Brain microvascular endothelial cell (primary cell): Measurements from ENCODE around the gene MSX2.

Source experiments
- DNase-seq: peaks from one replicate; pipeline ENCODE4 v3.0.0-alpha.2; 2020
- H3K27ac ChIP-seq: fragments of 250-450 bp; sonication (Bioruptor Pico); 2 replicates; pipeline ENCODE4 v1.5.1; 2020; ENCODE audit warnings: mild to moderate bottlenecking, moderate library complexity
- H3K27me3 ChIP-seq: fragments of 250-450 bp; sonication (Bioruptor Pico); replicated peaks from 2 replicates; pipeline ENCODE4 v1.5.1; 2020; ENCODE audit warnings: mild to moderate bottlenecking
- H3K36me3 ChIP-seq: fragments of 250-450 bp; sonication (Bioruptor Pico); replicated peaks from 2 replicates; pipeline ENCODE4 v1.5.1; 2020; ENCODE audit warnings: mild to moderate bottlenecking
- H3K4me3 ChIP-seq: 2 replicates; pipeline ENCODE4 v1.5.1; 2011; ENCODE audit warnings: low read depth, mild to moderate bottlenecking, control low read depth, low read length, moderate library complexity
- CTCF ChIP-seq: IDR thresholded peaks from 2 replicates; pipeline ENCODE4 v1.5.1; 2011; ENCODE audit warnings: low read depth, mild to moderate bottlenecking, moderate library complexity, low read length, control low read depth, inconsistent platforms; ENCODE audit errors: missing control alignments
- in situ Hi-C: cut with HindIII; loops from 2 replicates; pipeline ENCODE4 v1.10.0; 2017; ENCODE audit warnings: low sequenced_read_pairs, low pct_ligation_motif_present

Gene MSX2

GRCh38 chr5:174693697-174694385 lies 30.5 kb upstream of the MSX2 start:
- TF ChIP-seq CTCF = no peak
- no peak overlapping the region for H3K27ac ChIP-seq
- DNase-seq = no peak
- in situ Hi-C loops = no loop called here
- H3K27me3 ChIP-seq = peaks cover 7% of the 10 kb centered on the region
- no peak overlapping the region for H3K4me3 ChIP-seq
- H3K36me3 ChIP-seq = no peaks in the 10 kb centered on the region

DNA sequence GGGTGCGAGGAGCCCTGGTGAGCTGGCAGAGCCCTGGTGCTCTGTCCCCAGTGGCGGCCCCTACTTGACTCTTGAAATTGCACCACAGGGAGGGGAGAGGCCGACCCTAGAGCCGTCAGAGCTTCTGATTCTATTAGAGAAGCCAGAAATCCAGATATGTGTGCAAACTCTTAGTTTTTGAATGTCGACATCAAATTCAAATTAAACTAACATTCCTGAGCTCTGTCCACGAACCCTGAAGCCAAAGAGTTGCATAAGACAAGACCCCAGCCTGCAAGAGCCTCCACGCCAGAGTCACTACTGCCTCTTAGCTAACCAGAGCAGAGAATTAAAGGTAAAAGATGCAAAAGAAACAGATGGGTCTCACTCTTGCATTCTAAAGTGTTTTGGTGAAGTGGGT lies 29.8 kb upstream of the MSX2 start:
- in situ Hi-C loops = no loop called here
- Histone ChIP-seq H3K27me3 (peaks cover 2% of the 10 kb centered on the region), H3K36me3 (no peaks in the 10 kb centered on the region), H3K4me3 (no peak overlapping the region), H3K27ac (no peak overlapping the region)
- TF ChIP-seq CTCF = no peak
- no peak for DNase-seq

- DNase-seq = no peak
Measured at GRCh38 chr5:174698156-174698555, 26.2 kb upstream of the MSX2 start.

DNA sequence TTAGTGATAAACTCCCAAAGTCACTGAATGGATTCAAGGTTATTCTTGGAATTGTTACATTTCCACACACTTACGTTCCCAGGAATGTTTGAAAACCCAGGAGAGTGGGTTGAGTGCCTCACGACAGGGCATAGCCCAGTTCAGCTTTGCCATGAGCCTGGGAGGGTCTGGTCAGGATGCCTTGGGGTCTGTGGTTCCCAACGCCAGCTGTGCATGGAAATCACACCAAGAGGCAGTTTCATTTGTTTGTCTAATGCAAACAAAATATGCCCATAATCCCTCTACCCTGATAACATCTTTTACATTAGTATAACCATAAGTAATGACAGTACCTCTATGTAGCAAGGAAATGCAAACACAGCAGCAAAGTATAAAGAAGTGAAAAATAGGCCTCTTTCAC lies 25.3 kb upstream of the MSX2 start:
- DNase-seq = no peak
- no peak overlapping the region for H3K27ac ChIP-seq
- H3K4me3 ChIP-seq = no peak overlapping the region
- no peak for TF ChIP-seq CTCF
- no peaks in the 10 kb centered on the region for H3K36me3 ChIP-seq
- H3K27me3 ChIP-seq = no peaks in the 10 kb centered on the region
- in situ Hi-C loops = no loop called here

More at GRCh38 chr5:174698156-174698555, 26.2 kb upstream of the MSX2 start:
- no peak overlapping the region for H3K27ac ChIP-seq
- H3K27me3 ChIP-seq = peaks cover 2% of the 10 kb centered on the region
- no peak for TF ChIP-seq CTCF
- H3K4me3 ChIP-seq = no peak overlapping the region
- in situ Hi-C loops = no loop called here
- no peaks in the 10 kb centered on the region for H3K36me3 ChIP-seq

DNA sequence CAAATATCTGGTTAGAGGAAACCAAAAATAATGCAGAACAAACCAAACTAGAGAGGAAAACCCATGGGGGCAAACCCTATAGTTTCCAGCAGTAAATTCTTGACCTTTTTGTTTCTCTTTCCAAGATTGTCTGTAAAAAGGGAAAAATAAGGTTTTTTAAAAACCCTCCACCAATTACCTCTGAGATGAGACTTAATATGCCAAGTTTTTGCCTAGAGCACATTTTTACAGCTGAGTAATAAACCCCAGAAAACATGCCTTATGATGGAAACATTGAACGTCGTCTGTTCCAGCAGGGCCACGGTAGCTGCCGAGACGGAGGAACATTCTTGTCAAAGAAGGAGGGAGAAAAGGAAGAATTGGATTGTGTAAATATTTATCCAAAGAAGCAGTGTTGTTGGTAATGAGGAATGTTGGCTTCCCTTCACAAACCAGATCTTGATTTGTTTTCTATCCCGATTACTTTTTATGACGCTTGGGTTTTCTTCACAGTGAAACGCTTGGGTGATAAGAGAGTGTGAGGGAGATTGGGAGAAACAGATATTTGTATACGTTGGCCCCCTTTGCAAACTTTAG lies 17.3 kb upstream of the MSX2 start:
- H3K36me3 ChIP-seq = no peaks in the 10 kb centered on the region
- no peak for DNase-seq
- TF ChIP-seq CTCF = no peak
- peaks cover 11% of the 10 kb centered on the region for H3K27me3 ChIP-seq
- in situ Hi-C loops = no loop called here
- H3K27ac ChIP-seq = no peak overlapping the region
- H3K4me3 ChIP-seq = no peak overlapping the region

- no peak for DNase-seq
- no peak for TF ChIP-seq CTCF
- Histone ChIP-seq H3K27ac (no peak overlapping the region), H3K36me3 (no peaks in the 10 kb centered on the region), H3K4me3 (no peak overlapping the region), H3K27me3 (peaks cover 11% of the 10 kb centered on the region)
- in situ Hi-C loops = no loop called here
Measured at GRCh38 chr5:174707671-174708070, 16.7 kb upstream of the MSX2 start.
